HL-60 (cell line): ENCODE results near the gene GOLT1A.

ENCODE experiments used
- POLR2AphosphoS5 ChIP-seq: IDR thresholded peaks from 2 replicates; pipeline ENCODE4 v1.6.1; 2012; ENCODE audit warnings: low read depth
- TF ChIP-seq, protein P1 (sequence below): IDR thresholded peaks from one replicate; pipeline ENCODE4 v1.5.1; 2011; ENCODE audit warnings: low read length, control low read depth, inconsistent platforms; ENCODE audit not compliant: insufficient read depth

DNA sequence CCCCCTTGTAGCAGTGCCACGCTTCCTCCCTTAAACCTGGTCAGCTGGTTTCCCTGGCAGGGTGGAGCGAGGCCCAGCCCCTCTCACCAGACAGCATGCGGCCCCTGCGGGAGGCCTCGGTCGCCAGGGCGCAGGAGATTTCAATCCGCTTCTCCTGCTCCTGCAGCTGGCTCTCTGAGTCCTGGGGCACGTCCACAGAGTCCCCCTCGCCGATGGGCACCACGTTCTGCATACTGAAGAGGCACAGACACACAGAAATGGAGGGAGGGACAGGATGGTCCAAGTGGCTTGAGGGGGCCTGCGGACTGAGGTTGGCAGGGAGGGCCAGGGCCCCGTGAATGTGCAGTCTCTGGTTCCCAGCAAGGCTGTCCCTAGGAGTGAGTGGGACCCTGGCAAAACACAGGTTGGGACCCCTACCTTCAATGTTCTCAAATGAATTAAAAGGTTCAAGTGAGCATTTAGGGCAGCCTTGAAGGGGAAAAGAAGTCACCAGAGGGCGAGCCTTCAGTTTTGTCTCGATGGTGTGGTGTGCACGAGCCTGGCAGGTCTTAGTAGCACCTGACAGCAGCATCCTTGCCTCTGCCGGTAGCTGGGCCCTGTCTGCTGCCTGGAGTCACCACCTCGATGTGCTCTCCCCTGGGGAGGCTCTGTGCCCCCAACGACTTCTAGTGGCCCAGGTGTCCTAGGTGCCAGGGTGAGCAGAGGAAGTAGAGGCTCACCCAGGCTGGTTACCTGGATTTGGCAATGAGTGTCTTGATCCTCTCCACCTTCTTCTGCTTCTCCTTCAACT is 14.4 kb upstream of the GOLT1A start:
- TF ChIP-seq, protein P1, sequence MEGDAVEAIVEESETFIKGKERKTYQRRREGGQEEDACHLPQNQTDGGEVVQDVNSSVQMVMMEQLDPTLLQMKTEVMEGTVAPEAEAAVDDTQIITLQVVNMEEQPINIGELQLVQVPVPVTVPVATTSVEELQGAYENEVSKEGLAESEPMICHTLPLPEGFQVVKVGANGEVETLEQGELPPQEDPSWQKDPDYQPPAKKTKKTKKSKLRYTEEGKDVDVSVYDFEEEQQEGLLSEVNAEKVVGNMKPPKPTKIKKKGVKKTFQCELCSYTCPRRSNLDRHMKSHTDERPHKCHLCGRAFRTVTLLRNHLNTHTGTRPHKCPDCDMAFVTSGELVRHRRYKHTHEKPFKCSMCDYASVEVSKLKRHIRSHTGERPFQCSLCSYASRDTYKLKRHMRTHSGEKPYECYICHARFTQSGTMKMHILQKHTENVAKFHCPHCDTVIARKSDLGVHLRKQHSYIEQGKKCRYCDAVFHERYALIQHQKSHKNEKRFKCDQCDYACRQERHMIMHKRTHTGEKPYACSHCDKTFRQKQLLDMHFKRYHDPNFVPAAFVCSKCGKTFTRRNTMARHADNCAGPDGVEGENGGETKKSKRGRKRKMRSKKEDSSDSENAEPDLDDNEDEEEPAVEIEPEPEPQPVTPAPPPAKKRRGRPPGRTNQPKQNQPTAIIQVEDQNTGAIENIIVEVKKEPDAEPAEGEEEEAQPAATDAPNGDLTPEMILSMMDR: no peak
- TF ChIP-seq POLR2AphosphoS5: no peak
